Germinal center (tissue), 1 donor: ENCODE results near the gene MERTK.
"Not testable (repeated sequence)": the region's sequence is repeated elsewhere in the genome, so short reads cannot be mapped to it uniquely, and the experiment has no call there.

Source experiments
- DNase-seq: peaks from one replicate; pipeline ENCODE4 v3.0.0; 2012; ENCODE audit warnings: mixed read lengths, low spot score

Gene MERTK

GRCh38 chr2:111897924-111898702, at the start of gene MERTK:
Gene MERTK, plus strand, starts transcription at chr2:111898607. Its CDS starts 129 bp downstream, at chr2:111898736.
- DNase-seq = peak; percentile 75

DNA sequence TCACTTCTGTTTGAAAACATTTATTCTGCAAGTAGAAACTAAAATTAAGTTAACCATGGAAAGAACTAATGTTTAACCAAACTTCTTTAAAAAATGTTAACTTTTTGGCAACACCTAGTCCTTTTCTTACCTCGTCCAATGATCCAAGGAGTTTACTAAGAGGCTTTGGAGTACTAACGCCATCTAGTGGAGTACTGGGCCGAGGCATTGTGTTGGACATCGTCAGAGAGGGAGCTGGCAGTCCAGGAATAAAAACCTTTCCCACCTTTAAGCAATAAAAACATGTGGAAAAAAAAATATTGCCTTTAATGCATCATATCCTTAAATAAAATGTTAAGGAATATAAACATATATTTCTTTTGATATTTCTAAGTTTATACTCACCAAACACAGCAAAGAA, 47.8 kb upstream of the MERTK start:
- DNase-seq = not testable (repeated sequence)

GRCh38 chr2:111852544-111852943, 45.9 kb upstream of the MERTK start:
- not testable (repeated sequence) for DNase-seq

DNA sequence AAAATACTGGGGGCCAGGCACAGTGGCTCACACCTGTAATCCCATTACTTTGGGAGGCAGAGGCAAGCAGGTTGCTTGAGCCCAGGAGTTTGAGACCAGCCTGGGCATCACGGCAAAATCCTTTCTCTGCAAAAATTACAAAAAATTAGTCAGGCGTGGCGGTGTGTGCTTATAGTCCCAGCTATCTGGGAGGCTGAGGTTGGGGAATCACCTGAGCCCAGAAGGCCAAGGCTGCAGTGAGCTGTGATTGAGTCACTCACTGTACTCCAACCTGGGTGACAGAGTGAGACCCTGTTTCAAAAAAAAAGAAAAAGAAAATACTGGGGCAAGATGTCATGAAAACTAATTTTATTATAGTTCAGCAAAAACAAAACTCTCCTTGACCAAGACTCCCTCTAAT, 38.4 kb upstream of the MERTK start:
- not testable (repeated sequence) for DNase-seq

DNA sequence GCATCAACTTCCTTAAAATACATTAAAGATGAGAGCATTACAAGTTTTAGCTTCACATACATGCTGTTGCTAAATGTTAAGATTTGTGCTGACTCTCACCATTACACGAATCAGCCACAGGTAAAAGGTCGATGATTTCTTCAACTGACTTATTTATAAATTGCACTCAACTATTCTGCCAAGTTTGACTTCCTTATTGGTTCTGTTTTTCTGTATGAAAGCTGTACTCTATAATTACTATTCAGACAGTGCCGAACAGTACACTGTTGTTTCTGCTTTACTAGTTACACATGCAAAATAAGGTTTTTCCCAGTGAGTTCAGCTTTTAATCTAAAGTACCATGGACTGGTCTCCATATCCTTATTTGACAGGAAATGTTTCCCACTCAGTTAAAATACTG, 33.3 kb upstream of the MERTK start:
- DNase-seq = not testable (repeated sequence)

GRCh38 chr2:111872806-111873205, 25.6 kb upstream of the MERTK start:
- DNase-seq = not testable (repeated sequence)

DNA sequence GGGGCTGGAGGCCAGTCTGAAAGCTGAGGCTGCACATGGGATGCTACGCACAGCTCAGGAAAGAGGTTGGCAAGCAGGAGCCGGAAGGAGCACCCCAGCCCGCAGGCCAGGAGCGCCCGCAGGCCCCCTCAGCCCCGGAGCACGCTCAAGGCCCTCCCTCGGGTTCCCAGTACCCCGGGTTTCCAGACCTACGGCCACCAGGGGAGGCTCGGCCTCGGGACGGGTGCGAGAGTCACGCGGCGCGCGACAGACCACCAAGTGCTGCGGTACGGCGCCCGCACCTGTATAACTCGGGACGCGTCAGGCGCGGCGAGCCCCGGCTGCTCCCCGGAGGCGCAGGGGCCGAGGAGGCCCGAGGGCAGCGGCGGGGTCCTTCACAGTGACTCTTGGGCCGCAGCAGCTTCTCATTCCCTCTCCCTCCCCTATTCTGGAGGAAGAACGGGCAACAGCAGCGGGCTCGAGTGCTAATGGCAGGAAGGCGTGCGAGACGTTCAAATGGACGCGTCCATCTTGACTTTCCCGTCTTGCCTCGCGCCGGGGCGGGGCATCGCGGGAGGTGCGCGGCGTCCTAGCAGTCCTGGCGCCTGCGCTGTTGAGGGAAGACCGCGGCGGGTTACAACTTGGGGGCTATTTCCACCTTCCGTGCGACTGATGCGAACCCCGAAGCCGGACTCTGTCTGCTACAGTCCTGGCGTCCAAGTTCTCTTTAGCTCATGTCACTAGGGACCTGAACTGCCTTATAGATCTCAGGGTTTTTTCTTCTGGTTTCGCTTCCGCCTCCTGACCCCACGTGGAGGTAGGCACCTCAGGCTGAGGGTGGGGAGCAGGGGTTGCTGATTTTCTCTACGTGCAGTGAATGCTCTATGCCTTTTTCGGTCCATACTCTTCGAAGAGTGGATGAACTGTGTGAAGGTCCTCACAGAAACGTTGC, 14.5 kb upstream of the MERTK start, which contains the start of gene ANAPC1:
TSS of gene ANAPC1 (minus strand) at position 533 of the 931 bp plus-strand sequence. CDS start 3,368 bp downstream, outside the sequence.
- peak; percentile 83 for DNase-seq

DNA sequence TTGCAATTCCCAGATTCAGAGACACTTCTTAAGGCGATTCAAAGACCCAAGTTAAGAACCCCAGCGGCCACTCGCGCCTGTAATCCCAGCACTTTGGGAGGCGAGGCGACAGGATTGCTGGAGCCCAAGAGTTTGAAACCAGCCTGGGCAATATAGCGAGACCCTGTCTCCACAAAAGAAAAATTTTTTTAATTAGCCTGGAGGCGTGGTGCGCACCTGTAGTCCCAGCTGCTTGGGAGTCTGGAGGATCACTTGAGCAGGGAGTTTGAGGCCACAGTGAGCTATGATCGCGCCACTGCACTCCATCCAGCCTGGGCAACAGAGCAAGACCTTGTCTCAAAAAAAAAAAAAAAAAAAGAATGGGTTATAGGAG, 13.8 kb upstream of the MERTK start:
- DNase-seq = no peak

GRCh38 chr2:111896024-111896423, 2.4 kb upstream of the MERTK start:
- no peak for DNase-seq

GRCh38 chr2:111896576-111896975, 1.8 kb upstream of the MERTK start:
- DNase-seq = no peak

GRCh38 chr2:111897630-111897923, 830 bp upstream of the MERTK start:
- no peak for DNase-seq

DNA sequence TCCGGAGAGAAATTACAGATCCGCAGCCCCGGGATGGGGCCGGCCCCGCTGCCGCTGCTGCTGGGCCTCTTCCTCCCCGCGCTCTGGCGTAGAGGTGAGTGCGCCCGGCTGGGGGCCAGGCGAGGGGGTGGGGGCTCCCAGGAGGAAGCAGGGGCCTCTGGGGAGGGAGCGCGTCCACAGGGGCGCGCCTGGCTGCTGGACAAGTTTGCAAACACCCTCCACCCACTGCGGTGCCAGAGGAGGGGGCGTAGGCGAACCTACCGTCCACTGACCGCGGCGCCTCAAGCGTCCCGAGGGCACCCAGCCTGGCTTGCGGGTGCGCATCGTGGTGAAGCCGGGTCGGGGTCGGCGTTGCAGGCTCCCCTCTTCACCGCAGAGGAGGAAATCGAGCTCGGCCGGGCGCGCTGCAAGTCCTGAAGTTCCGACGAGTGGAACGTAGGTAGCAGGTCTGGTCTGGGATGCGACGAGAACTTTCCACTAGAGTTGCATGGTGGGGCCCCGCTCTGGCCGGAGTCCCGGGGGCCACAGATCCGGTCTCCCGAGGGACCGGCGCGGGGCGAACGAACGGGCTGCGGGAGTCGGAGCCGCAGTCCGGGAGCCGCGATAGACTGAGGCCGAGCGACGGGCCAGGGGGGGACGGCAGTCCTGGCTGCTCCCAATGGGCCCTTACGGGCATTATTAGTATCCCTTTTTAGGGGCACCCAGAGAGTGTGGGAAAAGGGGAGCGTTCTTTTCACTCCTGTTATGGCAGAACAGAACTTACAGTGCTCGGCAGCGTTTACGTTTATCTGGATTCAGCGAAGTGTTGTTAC, 502 bp downstream of the MERTK start:
- DNase-seq = peak; percentile 27

- no peak for DNase-seq
These were observed 2.5 kb downstream of the MERTK start for GRCh38 chr2:111900859-111901258.

DNA sequence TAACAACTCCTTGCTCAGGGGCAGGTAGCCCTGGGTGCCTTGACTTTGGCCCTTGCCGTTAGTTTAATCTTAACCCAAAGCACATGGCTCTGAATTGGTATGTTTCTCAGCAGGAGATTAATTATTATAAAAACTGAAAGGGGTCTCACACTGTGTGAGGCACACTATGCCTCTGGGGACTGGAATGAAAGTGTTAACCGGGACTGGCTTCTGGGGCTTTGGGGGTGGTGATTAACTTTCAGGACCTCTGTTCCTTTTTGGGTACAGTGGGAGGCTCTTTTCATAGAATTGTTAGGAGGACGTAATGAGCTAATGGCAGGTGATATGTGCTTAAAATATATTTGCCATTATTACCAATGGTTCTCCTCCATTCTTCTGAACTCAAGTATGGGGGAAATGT, 5.1 kb downstream of the MERTK start:
- DNase-seq = no peak

GRCh38 chr2:111903930-111904439, 5.6 kb downstream of the MERTK start:
- DNase-seq = no peak

GRCh38 chr2:111904726-111905474, 6.5 kb downstream of the MERTK start:
- no peak for DNase-seq

GRCh38 chr2:111905475-111905869, 7.1 kb downstream of the MERTK start:
- DNase-seq = not testable (repeated sequence)

GRCh38 chr2:111905990-111906735, 7.8 kb downstream of the MERTK start:
- peak; percentile 25 for DNase-seq

GRCh38 chr2:111908578-111908977, 10.2 kb downstream of the MERTK start:
- DNase-seq = no peak

GRCh38 chr2:111909079-111909478, 10.7 kb downstream of the MERTK start:
- no peak for DNase-seq
